Spleen (tissue), 11 donors: ENCODE measurements around the gene ITGAE. TPM values are rescaled to one million over a fixed set of nuclear protein-coding genes. Genes with fewer than 3 reads are reported as not detected.
"Not testable (repeated sequence)": the region's sequence is repeated elsewhere in the genome, so short reads cannot be mapped to it uniquely, and the experiment has no call there.

Experiments
- DNase-seq: peaks from one replicate; pipeline ENCODE4 v3.0.0-alpha.2; 2020
- H3K27ac ChIP-seq, 8 donors: fragments of 200-600 bp; sonication (generic) in 7 of 8; 1 replicate in 4 of 8; 2 replicates in 4 of 8; pipeline versions ENCODE4 v1.5.0 to v1.8.0; 2016 to 2021; ENCODE audit warnings: inconsistent platforms in 4 of 8, mild to moderate bottlenecking in 4 of 8, moderate library complexity in 1 of 8
- H3K27me3 ChIP-seq, 7 donors: fragments of 200-600 bp; sonication (generic) in 6 of 7; replicated peaks in 1 of 7; 1 replicate in 4 of 7; 2 replicates in 3 of 7; pipeline versions ENCODE4 v1.5.0 to v1.8.0; 2016 to 2021; ENCODE audit warnings: inconsistent platforms in 3 of 7, mild to moderate bottlenecking in 1 of 7
- H3K36me3 ChIP-seq, 6 donors: fragments of 200-600 bp; sonication (generic) in 5 of 6; 1 replicate in 4 of 6; 2 replicates in 2 of 6; pipeline versions ENCODE4 v1.5.0 to v1.8.0; 2016 to 2021; ENCODE audit warnings: inconsistent platforms in 2 of 6
- H3K4me1 ChIP-seq, 6 donors: fragments of 200-600 bp; sonication (generic) in 5 of 6; 1 replicate in 3 of 6; 2 replicates in 3 of 6; pipeline versions ENCODE4 v1.5.0 to v1.8.0; 2016 to 2021; ENCODE audit warnings: inconsistent platforms in 3 of 6
- H3K4me3 ChIP-seq, 8 donors: fragments of 200-600 bp; sonication (generic) in 7 of 8; 1 replicate in 4 of 8; 2 replicates in 4 of 8; pipeline versions ENCODE4 v1.5.0 to v1.8.0; 2016 to 2021; ENCODE audit warnings: inconsistent platforms in 4 of 8, mild to moderate bottlenecking in 4 of 8, moderate library complexity in 2 of 8
- H3K9me3 ChIP-seq, 8 donors: fragments of 200-600 bp; sonication (generic) in 7 of 8; 1 replicate in 4 of 8; 2 replicates in 4 of 8; pipeline versions ENCODE4 v1.5.0 to v1.8.0; 2016 to 2021; ENCODE audit warnings: inconsistent platforms in 4 of 8
- CTCF ChIP-seq, 11 experiments: fragments of 200-600 bp in 7 of 11; fragments of 450-650 bp in 4 of 11; sonication (generic) in 4 of 11; IDR thresholded peaks in 8 of 11; conservative IDR thresholded peaks in 3 of 11; 1 replicate in 7 of 11; 2 replicates in 4 of 11; pipeline versions ENCODE4 v1.4.0 to v1.8.0; 2016 to 2021; ENCODE audit warnings: antibody characterized with exemption in 11 of 11, inconsistent platforms in 4 of 11, mild to moderate bottlenecking in 1 of 11
- POLR2A ChIP-seq, 3 donors: fragments of 450-650 bp; IDR thresholded peaks; one replicate each; pipeline ENCODE4 v1.5.1; 2017; ENCODE audit warnings: antibody characterized with exemption in 3 of 3, mild to moderate bottlenecking in 1 of 3
- POLR2AphosphoS5 ChIP-seq, 3 donors: sonication (generic); formaldehyde crosslinking; IDR thresholded peaks; one replicate each; pipeline ENCODE4 v1.5.1; 2017; ENCODE audit warnings: antibody characterized with exemption in 3 of 3
- whole genome bisulfite sequencing, 5 donors: extraction: QIAGEN DNeasy Blood & Tissue Kit in 3 of 5; methylation state at CpG; one replicate each; pipeline versions ENCODE4 v1.1.5 to v1.1.7; 2013 to 2018; 5-methylcytosine and 5-hydroxymethylcytosine counted together
- intact Hi-C: fragments of 100-400 bp; cut with DNase I; formaldehyde crosslinking; loops from one replicate; pipeline ENCODE4 v1.15.0; 2023; ENCODE audit warnings: low total_unique reads
- polyA plus RNA-seq, 3 donors: library from polyadenylated mRNA; stranded (reverse); fragments of 200-250 nt; gene quantifications; one replicate each; pipeline ENCODE4 v1.2.1, GENCODE V29; 2013
- total RNA-seq, 7 donors: library from RNA; depleted of rRNA in 3 of 7; stranded (reverse); fragments of >200 nt in 3 of 7; fragmentation: NEBNext Ultra II Directional in 4 of 7; extraction: Animal tissue kit (Norgen Biotek cat#: 25700) in 4 of 7; gene quantifications; one replicate each; pipeline versions ENCODE4 v1.1.0 to v1.2.1, GENCODE V29; 2016 to 2021
- donor health status: healthy with polysubstance abuse.
- donor health status: DM: no; HTN: no; CAD: no; lungs with moderate emphysema.
- donor health status: DM: no; HTN: no; CAD: no.
- donor health status: Bipolar disorder and iron deficiency.
- donor health status: healthy.
- donor health status: DM: no; HTN: no; CAD: no.
- donor health status: DM: yes; HTN: yes; CAD: no.

Gene ITGAE
- total and polyA plus RNA-seq, 10 donors, result 20.3 to 91.1 (median 28.2) TPM

DNA sequence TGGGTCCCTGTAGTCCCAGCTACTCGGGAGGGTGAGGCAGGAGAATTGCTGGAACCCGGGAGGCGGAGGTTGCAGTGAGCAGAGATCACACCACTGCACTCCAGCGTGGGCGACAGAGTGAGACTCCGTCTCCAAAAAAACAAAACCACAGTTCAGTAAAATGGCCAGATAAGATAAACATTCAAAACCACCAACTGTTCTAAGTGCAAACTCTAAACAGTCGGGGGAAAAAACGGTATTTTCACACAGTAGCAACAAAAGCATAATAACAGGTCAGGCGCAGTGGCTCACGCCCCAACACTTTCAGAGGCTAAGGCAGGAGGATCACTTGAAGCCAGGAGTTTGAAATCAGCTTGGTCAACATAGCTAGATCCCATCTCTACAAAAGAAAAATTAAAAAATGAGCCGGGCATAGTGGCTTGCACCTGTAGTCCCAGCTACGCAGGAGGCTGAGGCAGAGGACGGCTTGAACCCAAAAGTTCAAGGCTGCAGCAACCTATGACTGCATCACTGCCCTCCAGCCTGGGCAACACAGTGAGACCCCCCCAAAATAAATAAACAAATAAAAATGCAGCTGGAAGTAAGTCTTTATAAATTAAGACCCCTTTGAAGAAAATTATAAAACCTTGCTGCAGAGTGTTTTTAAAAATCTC, 88.1 kb downstream of the ITGAE start:
- Histone ChIP-seq H3K4me3 (no peak overlapping the region), H3K27ac (peak overlapping the region in 7 of 8 donors; percentile 27 to 88 (median 81)), H3K27me3 (no peaks in the 10 kb centered on the region), H3K9me3 (no peaks in the 10 kb centered on the region), H3K36me3 (peaks cover 0 to 63% (median 47%) of the 10 kb centered on the region in 6 donors), H3K4me1 (peaks cover 25 to 94% (median 50%) of the 10 kb centered on the region in 6 donors)
- no peak for DNase-seq
- 40 to 67% (median 57%) methylated on average over 13 of the region's 13 CpGs for WGBS, 5 donors
- TF ChIP-seq POLR2A (IDR thresholded peaks at IDR 0.05) (no peak), POLR2AphosphoS5 (IDR thresholded peaks at IDR 0.05) (peak in 1 of 3 donors; percentile 23)
- intact Hi-C loops, result no loop called here

- WGBS, 5 donors, result 15 to 37% (median 29%) methylated on average over 5 of the region's 5 CpGs
- Histone ChIP-seq H3K36me3 (peaks cover 0 to 44% (median 27%) of the 10 kb centered on the region in 6 donors), H3K9me3 (no peaks in the 10 kb centered on the region), H3K4me1 (peaks cover 25 to 83% (median 51%) of the 10 kb centered on the region in 6 donors), H3K27me3 (no peaks in the 10 kb centered on the region), H3K27ac (peak overlapping the region in 7 of 8 donors; percentile 33 to 88 (median 81)), H3K4me3 (peak overlapping the region in 2 of 8 donors; percentile 12 to 41)
- no peak for DNase-seq
- TF ChIP-seq CTCF (IDR thresholded peaks at IDR 0.05 in 8 of 11, conservative IDR thresholded peaks at IDR 0.05 in 3 of 11), result no peak
- TF ChIP-seq POLR2A (IDR thresholded peaks at IDR 0.05), result peak in 1 of 3 donors; percentile 17
- TF ChIP-seq POLR2AphosphoS5 (IDR thresholded peaks at IDR 0.05), result peak in 2 of 3 donors; percentile 18 to 85
- intact Hi-C loops, result no loop called here
These were observed 90.0 kb downstream of the ITGAE start for GRCh38 chr17:3710951-3711383.

GRCh38 chr17:3708366-3708765, 92.6 kb downstream of the ITGAE start:
- Histone ChIP-seq H3K27ac (peak overlapping the region in 4 of 8 donors; percentile 33 to 62 (median 44)), H3K36me3 (peaks cover 0 to 19% (median 5%) of the 10 kb centered on the region in 6 donors), H3K4me1 (peaks cover 25 to 68% (median 51%) of the 10 kb centered on the region in 6 donors), H3K4me3 (no peak overlapping the region), H3K9me3 (no peaks in the 10 kb centered on the region), H3K27me3 (no peaks in the 10 kb centered on the region)
- DNase-seq, result no peak
- intact Hi-C loops, result no loop called here
- TF ChIP-seq POLR2AphosphoS5 (IDR thresholded peaks at IDR 0.05), result no peak
- no peak for TF ChIP-seq CTCF (IDR thresholded peaks at IDR 0.05 in 8 of 11, conservative IDR thresholded peaks at IDR 0.05 in 3 of 11)
- no peak for TF ChIP-seq POLR2A (IDR thresholded peaks at IDR 0.05)
- WGBS, 5 donors, result 50 to 72% (median 56%) methylated on average over 3 of the region's 3 CpGs

GRCh38 chr17:3705718-3705984, 95.3 kb downstream of the ITGAE start:
- H3K27ac ChIP-seq, result peak overlapping the region in 1 of 8 donors; percentile 8
- intact Hi-C loops, H3K27me3 ChIP-seq, H3K36me3 ChIP-seq, DNase-seq, H3K9me3 ChIP-seq, H3K4me3 ChIP-seq: not testable (repeated sequence)
- 69 to 100% (median 100%) methylated on average over 1 of the region's 1 CpG for WGBS, 5 donors
- peaks cover 13 to 53% (median 27%) of the 10 kb centered on the region in 6 donors for H3K4me1 ChIP-seq

- no peak overlapping the region for H3K4me3 ChIP-seq
- H3K9me3 ChIP-seq, result no peaks in the 10 kb centered on the region
- no peaks in the 10 kb centered on the region for H3K36me3 ChIP-seq
- H3K4me1 ChIP-seq, result peaks cover 13 to 51% (median 22%) of the 10 kb centered on the region in 6 donors
- H3K27ac ChIP-seq, result peak overlapping the region in 1 of 8 donors; percentile 8
- 76 to 86% (median 79%) methylated on average over 20 of the region's 20 CpGs for WGBS, 5 donors
- no peak for DNase-seq
- no peaks in the 10 kb centered on the region for H3K27me3 ChIP-seq
- TF ChIP-seq POLR2AphosphoS5 (IDR thresholded peaks at IDR 0.05), result no peak
- TF ChIP-seq CTCF (IDR thresholded peaks at IDR 0.05 in 8 of 11, conservative IDR thresholded peaks at IDR 0.05 in 3 of 11), result no peak
- TF ChIP-seq POLR2A (IDR thresholded peaks at IDR 0.05), result no peak
- intact Hi-C loops, result no loop called here
These were observed 95.9 kb downstream of the ITGAE start for GRCh38 chr17:3704931-3705717.

DNA sequence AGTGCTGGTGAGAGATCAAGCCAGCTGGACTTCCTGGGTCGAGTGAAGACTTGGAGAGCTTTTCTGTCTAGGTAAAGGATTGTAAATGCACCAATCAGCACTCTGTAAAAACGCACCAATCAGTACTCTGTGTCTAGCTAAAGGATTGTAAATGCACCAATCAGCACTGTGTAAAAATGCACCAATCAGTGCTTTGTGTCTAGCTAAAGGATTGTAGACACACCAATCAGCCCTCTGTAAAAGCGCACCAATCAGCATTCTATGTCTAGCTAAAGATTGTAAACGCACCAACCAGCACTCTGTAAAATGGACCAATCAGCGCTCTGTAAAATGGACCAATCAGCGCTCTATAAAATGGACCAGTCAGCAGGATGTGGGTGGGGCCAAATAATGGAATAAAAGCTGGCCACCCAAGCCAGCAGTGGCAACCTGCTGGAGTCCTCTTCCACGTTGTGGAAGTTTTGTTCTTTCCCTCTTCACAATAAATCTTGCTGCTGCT, 98.9 kb downstream of the ITGAE start:
- intact Hi-C loops, H3K36me3 ChIP-seq, H3K27me3 ChIP-seq, H3K27ac ChIP-seq, H3K4me3 ChIP-seq, DNase-seq: not testable (repeated sequence)
- Histone ChIP-seq H3K9me3 (peaks cover 0 to 13% (median 8%) of the 10 kb centered on the region in 8 donors), H3K4me1 (peaks cover 0 to 43% (median 1%) of the 10 kb centered on the region in 6 donors)
- 85 to 97% (median 87%) methylated on average over 7 of the region's 7 CpGs for WGBS, 5 donors
